Colonic mucosa (tissue), 4 donors: ENCODE data around the gene TSPAN4. TPM values are rescaled to one million over a fixed set of nuclear protein-coding genes. Genes with fewer than 3 reads are reported as not detected.

ENCODE experiments used
- DNase-seq: peaks from one replicate; pipeline ENCODE4 v3.0.0-alpha.2; 2020
- H3K27ac ChIP-seq: fragments of 200-600 bp; one replicate; pipeline ENCODE4 v1.8.0; 2021
- H3K27me3 ChIP-seq: fragments of 200-600 bp; one replicate; pipeline ENCODE4 v1.8.0; 2021
- H3K36me3 ChIP-seq: fragments of 200-600 bp; one replicate; pipeline ENCODE4 v1.8.0; 2021
- H3K4me1 ChIP-seq: fragments of 200-600 bp; one replicate; pipeline ENCODE4 v1.8.0; 2021; ENCODE audit warnings: mild to moderate bottlenecking
- H3K4me3 ChIP-seq: fragments of 200-600 bp; one replicate; pipeline ENCODE4 v1.8.0; 2021
- H3K9ac ChIP-seq, 2 donors: one replicate each; pipeline ENCODE4 v1.7.0; 2013; ENCODE audit warnings: control low read depth in 2 of 2, low read depth in 2 of 2, low read length in 2 of 2
- H3K9me3 ChIP-seq: fragments of 200-600 bp; one replicate; pipeline ENCODE4 v1.8.0; 2021
- CTCF ChIP-seq: fragments of 200-600 bp; IDR thresholded peaks from one replicate; pipeline ENCODE4 v1.8.0; 2022; ENCODE audit warnings: antibody characterized with exemption, mild to moderate bottlenecking
- intact Hi-C: fragments of 100-400 bp; cut with DNase I; formaldehyde crosslinking; loops from one replicate; pipeline ENCODE4 v1.14.1; 2022
- total RNA-seq, 2 donors: library from RNA; stranded (reverse); fragmentation: NEBNext Ultra II Directional in 1 of 2; extraction: Animal tissue kit (Norgen Biotek cat#: 25700) in 1 of 2; gene quantifications; one replicate each; pipeline ENCODE4 v1.2.1, GENCODE V29; 2021
- donor health status: healthy.
- donor health status: DM: no; HTN: no; CAD: no.
- donor health status: DM: no; HTN: no; CAD: no.

TSPAN4 gene
- total RNA-seq, 2 donors from 2014 or later = 12.1 to 12.7 TPM

GRCh38 chr11:898540-899190 is 56.0 kb downstream of the TSPAN4 start:
- intact Hi-C loops = no loop called here
- DNase-seq = no peak
- no peak overlapping the region for H3K4me3 ChIP-seq
- no peaks in the 10 kb centered on the region for H3K4me1 ChIP-seq
- H3K27me3 ChIP-seq = no peaks in the 10 kb centered on the region
- H3K9ac ChIP-seq = no peak overlapping the region
- H3K36me3 ChIP-seq = peaks cover 4% of the 10 kb centered on the region
- no peaks in the 10 kb centered on the region for H3K9me3 ChIP-seq
- no peak overlapping the region for H3K27ac ChIP-seq
- no peak for TF ChIP-seq CTCF

GRCh38 chr11:899724-900123 is 57.1 kb downstream of the TSPAN4 start:
- TF ChIP-seq CTCF = no peak
- Histone ChIP-seq H3K4me1 (no peaks in the 10 kb centered on the region), H3K27me3 (no peaks in the 10 kb centered on the region), H3K9me3 (no peaks in the 10 kb centered on the region), H3K9ac (no peak overlapping the region), H3K4me3 (no peak overlapping the region), H3K36me3 (peaks cover 4% of the 10 kb centered on the region), H3K27ac (no peak overlapping the region)
- DNase-seq = no peak
- intact Hi-C loops = no loop called here

- H3K4me1 ChIP-seq = no peaks in the 10 kb centered on the region
- no peak overlapping the region for H3K9ac ChIP-seq
- no peak for DNase-seq
- TF ChIP-seq CTCF = no peak
- no peaks in the 10 kb centered on the region for H3K27me3 ChIP-seq
- no peaks in the 10 kb centered on the region for H3K9me3 ChIP-seq
- H3K36me3 ChIP-seq = peaks cover 4% of the 10 kb centered on the region
- no peak overlapping the region for H3K4me3 ChIP-seq
- no peak overlapping the region for H3K27ac ChIP-seq
- intact Hi-C loops = no loop called here
Observed at GRCh38 chr11:900545-900944, 57.9 kb downstream of the TSPAN4 start.

- Histone ChIP-seq H3K36me3 (peaks cover 4% of the 10 kb centered on the region), H3K9ac (no peak overlapping the region), H3K4me1 (no peaks in the 10 kb centered on the region), H3K27me3 (no peaks in the 10 kb centered on the region), H3K27ac (no peak overlapping the region), H3K4me3 (no peak overlapping the region), H3K9me3 (no peaks in the 10 kb centered on the region)
- no peak for TF ChIP-seq CTCF
- no peak for DNase-seq
- intact Hi-C loops = no loop called here
Observed at GRCh38 chr11:901452-902061, 58.9 kb downstream of the TSPAN4 start.

GRCh38 chr11:904380-904779 is 61.7 kb downstream of the TSPAN4 start:
- H3K9me3 ChIP-seq = no peaks in the 10 kb centered on the region
- no peak for TF ChIP-seq CTCF
- intact Hi-C loops = no loop called here

More at GRCh38 chr11:904380-904779, 61.7 kb downstream of the TSPAN4 start:
- Histone ChIP-seq H3K9ac (no peak overlapping the region), H3K27me3 (no peaks in the 10 kb centered on the region), H3K4me3 (no peak overlapping the region), H3K4me1 (no peaks in the 10 kb centered on the region), H3K36me3 (peaks cover 4% of the 10 kb centered on the region), H3K27ac (no peak overlapping the region)
- DNase-seq = no peak
